Measurements from ENCODE around the gene ITPRIPL1.
"Not testable (repeated sequence)": the region's sequence is repeated elsewhere in the genome, so short reads cannot be mapped to it uniquely, and the experiment has no call there.

The ITPRIPL1 gene

GRCh38 chr2:96325041-96325883 lies at the start of gene ITPRIPL1:
TSS of gene ITPRIPL1 (plus strand) at chr2:96325317. CDS start at chr2:96325840, 523 bp downstream.
- no peak for DNase-seq

GRCh38 chr2:96276787-96277499 lies 48.2 kb upstream of the ITPRIPL1 start:
- no peak for DNase-seq

DNA sequence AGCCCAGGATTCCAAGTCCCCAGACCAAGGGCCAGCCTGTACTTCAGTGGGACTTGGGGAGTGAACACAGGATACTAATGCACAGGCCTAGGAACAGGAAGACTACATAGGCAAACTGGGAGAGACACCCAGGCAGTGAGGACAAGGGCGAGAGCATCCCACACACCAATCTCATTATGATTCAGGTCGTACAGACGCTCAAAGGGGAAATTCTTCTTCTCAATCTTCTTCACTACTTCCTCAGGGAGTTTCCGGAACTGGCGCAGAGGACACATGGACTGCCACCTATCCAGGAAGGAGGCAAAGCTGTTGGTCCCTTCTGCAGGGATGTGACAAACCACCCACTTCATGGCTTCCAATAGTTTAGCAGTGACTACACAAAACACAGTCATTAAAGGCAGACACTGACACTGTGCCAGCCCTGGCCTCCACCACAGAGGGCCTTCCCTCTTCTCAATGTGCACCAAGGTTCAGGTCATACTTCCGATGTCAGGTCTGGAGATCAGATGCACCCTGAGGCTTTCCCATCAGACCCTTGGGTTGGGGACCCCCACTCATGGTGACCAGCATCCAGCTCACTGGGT lies 37.8 kb upstream of the ITPRIPL1 start:
- no peak for DNase-seq

- DNase-seq, result no peak
Observed at GRCh38 chr2:96291751-96292150, 33.4 kb upstream of the ITPRIPL1 start.

- not testable (repeated sequence) for DNase-seq
Observed at GRCh38 chr2:96294271-96294670, 30.8 kb upstream of the ITPRIPL1 start.

DNA sequence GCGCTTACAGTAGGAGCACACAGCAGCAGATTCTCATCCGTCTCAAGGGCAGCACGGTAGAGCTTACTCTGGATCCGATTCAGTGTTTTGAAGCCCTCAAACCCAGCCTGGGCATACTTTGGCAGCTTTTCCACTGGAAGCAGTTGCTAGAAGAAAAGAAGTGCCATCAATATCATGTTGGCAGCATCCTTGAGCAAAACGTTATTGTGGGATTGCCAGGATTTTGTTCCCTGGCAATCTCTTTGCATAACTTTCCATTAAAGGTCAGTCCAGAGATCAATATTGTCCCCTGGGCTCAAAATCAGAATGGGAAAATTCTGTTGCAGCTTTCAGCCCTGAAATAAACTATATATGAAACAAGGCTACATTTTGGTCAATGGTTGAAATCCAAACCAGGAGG lies 28.2 kb upstream of the ITPRIPL1 start:
- no peak for DNase-seq

GRCh38 chr2:96301865-96302264 lies 23.3 kb upstream of the ITPRIPL1 start:
- no peak for DNase-seq

DNA sequence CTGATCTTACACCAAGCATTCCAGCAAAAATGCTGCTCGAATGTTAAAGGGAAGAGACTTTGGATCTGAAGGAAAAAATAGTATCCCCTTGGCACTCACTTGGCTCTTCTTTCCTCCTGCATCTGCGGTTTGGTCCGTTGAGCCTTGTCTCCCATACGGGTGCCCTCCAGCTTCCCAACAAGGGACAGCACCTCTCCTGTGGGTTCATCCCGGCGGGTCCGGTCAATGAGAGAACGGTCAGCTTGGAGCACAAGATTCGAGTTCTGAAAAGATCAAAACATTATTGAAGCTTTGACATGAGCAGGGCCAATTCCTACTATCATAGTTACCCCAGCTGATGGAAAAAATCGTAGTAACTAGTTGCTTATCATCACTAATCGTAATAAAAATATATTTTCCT lies 20.5 kb upstream of the ITPRIPL1 start:
- DNase-seq, result no peak

- DNase-seq, result peak; percentile 92
Observed at GRCh38 chr2:96305091-96305978, 19.8 kb upstream of the ITPRIPL1 start, which contains the start of gene SNRNP200. TSS of gene SNRNP200 (minus strand) at chr2:96305546. CDS start at chr2:96305437, 109 bp downstream.

DNA sequence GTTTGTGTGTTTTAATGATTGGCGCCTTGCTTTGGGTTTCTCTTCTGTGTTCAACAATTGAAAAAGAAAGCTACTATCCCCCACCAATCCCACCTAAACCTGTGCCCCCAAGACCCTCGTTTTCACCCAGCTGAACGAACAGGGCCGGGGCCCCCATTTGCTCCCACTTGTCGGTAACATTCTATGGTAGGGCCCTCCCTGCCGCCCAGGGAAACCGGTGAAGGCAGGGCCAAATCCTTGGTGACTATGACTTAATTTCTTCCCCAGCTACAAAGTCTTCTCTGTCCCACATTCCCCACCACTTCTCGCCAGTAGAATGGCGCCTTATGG lies 19.2 kb upstream of the ITPRIPL1 start:
- DNase-seq, result no peak

- no peak for DNase-seq
Observed at GRCh38 chr2:96306370-96306769, 18.7 kb upstream of the ITPRIPL1 start.

DNA sequence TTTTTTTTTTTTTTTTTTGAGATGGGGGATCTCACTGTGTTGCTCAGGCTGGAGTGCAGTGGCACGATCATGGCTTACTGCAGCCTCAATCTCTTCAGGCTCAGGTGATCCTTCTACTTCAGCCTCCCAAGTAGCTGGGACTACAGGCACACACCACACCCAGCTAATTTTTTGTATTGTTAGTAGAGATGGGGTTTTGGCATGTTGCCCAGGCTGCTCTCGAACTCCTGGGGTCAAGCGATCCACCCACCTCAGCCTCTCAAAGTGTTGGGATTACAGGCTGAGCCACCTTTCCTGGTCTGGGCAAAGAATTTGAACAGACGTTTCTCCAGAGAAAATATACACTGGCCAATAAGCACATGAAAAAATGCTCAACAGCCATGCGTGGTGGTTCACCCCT lies 16.9 kb upstream of the ITPRIPL1 start:
- no peak for DNase-seq

DNA sequence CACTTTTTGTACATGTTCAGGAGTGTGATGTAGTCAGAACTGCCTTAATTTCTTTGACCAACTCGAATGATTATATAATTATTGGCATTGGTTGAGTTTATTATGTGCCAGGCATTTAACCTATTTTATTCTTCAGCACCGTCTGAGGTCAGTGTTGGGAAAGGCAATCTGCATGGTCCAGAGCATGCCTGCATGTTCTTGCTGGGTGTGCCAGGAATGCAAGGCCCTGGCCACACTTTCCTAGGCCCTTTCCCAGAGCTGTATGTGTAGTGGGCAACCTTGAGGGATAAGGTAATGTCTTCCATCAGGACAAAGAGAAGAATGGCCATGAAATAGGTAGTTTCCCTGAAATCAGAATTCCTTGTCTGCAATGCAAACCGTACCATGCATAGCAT lies 10.1 kb upstream of the ITPRIPL1 start:
- no peak for DNase-seq

- no peak for DNase-seq
Observed at GRCh38 chr2:96315400-96316071, 9.6 kb upstream of the ITPRIPL1 start.

DNA sequence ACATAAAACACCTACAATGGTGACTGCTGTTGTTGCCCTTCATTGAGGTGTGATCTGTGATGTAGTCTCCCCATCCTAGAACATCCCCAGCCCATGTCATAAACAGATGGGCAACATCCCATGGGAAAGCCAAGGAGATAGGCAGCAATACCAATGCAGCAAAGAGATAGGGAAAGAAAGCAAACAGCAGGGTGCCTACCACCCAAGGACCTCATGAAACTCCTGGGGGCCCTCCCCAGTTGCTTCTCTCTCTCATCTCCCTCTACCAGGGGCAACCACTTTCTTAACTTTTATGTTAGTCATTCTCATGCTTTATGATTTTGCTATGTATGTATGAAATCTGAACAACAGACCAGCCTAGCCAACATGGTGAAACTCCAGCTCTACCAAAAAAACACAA lies 8.1 kb upstream of the ITPRIPL1 start:
- no peak for DNase-seq

DNA sequence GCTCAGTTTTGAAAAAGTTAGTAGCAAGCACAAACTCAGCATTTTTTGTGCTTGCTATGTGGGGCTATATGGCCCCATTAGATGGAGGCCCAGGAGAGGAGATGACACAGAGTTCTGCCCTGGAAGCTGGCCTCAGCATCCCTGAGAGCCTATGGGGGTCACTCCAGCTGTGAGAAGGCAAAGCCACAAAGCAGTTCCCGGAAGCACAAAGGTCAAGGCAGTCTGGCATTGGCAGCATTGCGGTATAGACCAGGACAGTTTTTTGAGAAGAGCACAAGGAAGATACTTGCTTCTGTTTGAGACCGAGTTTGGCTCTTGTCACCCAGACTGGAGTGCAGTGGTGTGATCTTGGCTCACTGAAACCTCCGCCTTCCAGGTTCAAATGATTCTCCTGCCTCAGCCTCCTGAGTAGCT lies 7.5 kb upstream of the ITPRIPL1 start:
- no peak for DNase-seq

DNA sequence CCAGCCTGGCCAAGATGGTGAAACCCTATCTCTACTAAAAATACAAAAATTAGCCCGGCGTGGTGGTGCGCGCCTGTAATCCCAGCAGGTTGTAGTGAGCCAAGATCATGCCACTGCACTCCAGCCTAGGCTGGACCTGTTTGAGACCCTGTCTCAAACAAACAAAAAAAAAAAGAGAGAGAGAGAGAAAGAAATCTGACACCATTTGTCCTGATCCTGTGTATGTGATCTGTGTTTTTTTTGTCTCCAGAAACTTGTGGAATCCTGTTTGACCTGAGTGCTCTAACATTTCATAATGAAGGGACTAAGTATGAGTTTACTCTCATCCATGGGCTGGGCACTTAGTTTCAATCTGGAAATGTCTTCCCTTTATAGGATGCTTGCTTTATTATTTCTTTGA lies 6.4 kb upstream of the ITPRIPL1 start:
- DNase-seq, result no peak

- no peak for DNase-seq
Observed at GRCh38 chr2:96319396-96319795, 5.7 kb upstream of the ITPRIPL1 start.

GRCh38 chr2:96320326-96320725 lies 4.8 kb upstream of the ITPRIPL1 start:
- DNase-seq, result no peak

DNA sequence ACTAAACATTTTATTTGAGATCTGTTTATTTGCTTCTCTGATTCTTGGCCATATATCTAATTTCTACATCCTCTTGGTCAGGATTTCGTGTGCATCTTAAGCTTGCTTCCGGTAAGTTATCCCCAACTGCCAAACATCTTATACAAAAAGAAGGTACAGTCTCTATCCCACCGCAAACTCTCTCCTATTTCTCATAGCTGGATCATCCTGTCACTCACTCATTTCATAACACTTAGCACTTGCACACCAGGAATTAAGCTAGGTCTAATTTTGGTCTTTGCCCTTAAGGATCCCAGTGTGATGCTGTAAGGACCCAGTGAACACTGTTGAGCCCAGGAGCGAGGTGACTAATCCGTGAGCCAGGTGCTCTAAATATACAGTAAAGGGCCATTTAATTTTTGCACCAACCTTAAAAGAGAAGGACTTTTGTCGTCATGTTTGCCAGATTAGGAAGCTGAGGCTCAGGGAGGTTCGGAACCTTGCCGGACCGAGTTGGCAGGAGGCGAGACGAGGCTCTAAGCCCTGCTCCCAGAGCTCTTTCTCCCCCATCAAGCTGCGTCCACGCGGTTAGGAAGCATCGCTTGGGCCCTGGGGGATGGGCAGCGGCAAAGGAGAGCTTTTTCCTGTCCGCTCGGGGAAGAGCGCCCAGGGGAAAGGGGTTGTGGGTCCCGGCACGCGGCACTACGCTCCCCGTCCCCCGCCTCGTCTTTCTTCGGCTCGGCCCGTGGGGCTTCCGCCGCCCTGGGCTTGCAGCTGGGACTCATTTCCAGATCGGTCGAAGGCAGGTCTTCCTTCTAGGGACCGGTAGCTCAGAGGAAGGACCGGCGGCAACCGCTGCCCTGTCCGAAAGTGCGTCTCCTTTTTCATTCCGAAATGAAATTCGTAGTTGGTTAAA lies 4.1 kb upstream of the ITPRIPL1 start:
- no peak for DNase-seq

DNA sequence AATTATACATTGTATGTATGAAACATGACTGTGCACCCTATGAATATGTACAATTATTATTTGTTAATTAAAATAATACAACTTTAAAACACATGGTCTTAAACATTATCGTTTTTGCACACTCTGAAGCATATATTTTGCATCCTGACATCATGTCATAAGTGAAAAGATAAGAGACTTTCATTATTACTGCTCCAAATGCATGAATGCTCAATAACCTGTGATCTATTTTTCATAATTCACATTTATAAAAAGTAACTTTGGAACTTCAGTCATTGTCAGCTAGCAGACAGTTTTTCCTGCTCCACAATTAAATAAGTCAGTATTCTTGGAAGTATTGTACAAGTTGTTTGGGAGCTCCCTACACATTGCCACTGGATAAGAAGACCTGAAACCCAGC lies 1.3 kb upstream of the ITPRIPL1 start:
- no peak for DNase-seq

Data from activated CD4-positive, CD25-positive, alpha-beta regulatory T cell treated with anti-CD3 and anti-CD28 coated beads, Interleukin-2, amount 50 U/mL, for 72 hours (primary cell).